HG03469 (cell line): ENCODE results near the gene SLC5A3.

Source experiments
- ATAC-seq: cut with Tn5 transposase; IDR thresholded peaks from one replicate; pipeline ENCODE4 v1.9.1; 2021; ENCODE audit warnings: mild to moderate bottlenecking, moderate library complexity, moderate number of reproducible peaks; ENCODE audit not compliant: unreplicated experiment

The SLC5A3 gene

DNA sequence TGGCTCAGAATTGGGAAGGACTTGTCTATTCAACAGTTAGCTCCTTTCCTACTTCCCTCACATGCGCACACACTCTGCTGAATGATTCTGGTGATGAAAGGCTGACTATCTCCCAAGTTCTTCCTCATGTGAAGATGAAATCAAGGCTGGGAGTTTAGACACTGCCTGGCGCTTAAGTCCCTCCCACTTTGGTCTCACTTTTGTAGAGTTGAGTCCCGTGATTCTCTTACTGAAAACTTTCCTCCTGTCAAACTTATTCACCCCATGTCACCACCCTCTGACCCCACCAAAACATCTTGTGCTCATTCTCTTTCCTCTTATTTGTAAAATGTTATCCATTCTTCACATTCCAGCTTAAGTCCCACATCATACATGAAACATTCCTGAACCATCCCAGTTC lies 8.4 kb upstream of the SLC5A3 start:
- ATAC-seq: no peak

DNA sequence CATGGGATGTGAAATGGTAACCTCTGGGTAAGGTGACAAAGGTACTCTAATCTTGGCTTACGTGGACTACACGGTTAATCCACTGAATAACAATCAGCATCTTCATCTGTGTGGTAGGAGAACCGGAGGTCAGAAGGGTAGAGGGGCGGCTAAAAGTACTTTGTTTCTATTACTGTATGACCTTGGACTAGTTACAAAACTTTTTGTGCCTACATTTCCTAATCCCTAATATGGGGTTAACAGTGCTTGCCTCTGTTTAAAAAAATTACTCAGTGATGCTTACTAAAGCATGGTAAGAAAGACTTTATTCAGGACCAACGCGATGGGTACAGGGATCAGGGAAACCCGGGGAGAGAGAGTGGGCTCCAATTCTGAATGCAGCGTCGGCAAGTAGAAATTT lies 1.7 kb upstream of the SLC5A3 start:
- no peak for ATAC-seq

DNA sequence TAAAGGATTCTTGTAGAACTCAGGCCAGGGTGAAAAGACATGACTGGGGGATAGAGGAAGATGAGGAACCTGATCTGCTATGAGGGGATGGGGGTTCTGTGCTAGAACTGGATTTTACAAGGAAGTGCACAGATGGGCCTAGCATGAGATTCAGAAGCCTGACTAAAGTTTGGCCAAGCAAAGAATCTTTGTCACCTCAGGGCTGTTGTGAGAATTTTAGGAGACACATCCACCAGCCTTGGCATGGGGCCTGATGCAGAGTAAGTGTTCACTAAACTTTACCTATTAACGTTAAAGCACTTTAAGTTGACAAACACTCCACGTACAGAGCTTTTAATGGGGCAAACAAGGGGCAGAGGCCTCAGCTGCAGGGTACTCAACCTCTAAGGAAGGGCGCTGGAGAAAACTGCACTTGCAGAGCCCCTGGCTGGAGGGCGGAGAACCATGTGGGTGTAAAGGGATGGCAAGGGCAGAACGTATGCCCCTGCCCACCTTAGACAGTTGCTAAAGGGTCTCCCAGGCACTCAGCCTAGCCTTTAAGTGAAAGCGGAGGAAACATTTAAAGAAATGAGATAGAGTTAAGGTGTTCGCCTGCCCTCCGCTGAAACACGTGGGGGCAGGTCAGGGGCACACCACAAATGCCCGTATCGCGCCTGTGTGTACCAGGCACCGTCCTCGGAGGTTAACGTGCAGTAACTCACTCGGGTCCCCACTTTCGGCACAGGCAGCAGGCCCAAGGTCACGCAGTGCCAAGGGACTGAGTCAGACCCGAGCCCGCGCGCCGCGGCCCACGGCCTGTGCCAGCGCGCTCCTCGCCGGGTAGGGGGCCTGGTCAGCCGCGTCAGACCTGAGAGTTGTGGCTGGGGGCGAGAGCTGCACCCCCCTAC lies 990 bp upstream of the SLC5A3 start:
- ATAC-seq: no peak

DNA sequence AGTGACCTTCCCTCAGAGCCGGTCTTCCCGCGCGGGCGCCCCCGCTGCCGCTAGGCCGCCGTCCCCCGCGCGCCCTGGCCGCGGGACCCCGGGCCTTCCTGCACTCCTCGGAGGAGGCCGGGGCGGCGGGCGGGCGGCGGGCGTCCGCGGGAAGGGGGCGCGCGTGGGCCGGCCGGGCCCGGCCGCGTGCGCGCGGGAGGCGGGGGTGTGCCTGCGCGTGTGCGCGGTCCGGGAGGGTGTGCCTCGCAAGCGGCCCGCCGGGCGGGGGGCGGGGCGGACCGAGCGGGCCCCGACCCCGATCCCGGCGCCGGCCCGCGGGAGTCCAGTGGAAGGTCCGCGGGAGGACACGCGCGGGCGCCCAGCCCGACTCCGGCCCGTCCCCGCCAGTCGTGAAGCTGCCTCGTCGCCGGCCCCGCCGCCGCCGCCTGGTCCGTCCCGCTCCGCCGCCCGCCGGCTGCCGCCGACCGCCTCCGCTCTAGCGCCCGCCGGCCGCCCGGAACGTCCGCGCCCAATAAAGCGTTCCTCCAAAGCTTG lies 438 bp downstream of the SLC5A3 start:
- peak; percentile 17 for ATAC-seq

DNA sequence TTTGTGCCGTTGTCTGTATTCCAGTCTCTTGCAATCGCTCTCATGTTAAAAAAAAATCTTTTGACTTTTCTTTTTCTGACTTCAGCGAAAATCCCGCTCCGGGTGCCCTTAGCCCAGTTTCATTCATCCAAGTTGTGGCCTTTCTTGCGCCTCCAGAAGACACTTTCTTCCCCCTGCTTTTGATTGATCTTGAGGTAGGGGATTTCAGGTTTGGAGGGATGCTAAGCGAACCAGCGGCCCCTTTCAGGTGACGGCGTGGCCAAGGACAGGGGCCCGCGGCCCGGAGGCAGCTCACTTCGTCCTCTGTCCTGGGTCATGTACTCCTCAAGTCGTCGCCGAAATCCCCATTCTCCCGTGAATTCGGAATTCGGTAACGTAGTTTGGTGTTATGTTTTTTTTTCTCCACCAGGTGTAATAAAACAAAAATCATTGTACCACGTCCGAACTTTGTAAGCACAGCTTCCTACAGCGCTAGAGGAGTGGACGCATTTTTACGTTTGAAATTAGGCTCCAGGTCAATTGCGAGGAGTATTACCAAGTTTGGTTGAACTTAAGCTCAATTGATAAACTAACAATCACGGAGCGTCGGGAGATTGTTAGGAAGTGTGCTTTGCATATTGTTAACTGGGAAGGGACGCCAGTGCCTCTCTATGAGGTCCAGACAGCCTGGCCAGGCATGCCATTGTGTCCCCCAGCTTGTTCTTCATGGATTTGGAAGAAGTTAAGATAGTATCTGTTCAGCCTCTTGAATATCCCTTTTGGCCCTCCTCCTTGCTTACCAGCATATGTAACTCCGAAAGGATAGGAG lies 1.1 kb downstream of the SLC5A3 start:
- ATAC-seq: no peak

DNA sequence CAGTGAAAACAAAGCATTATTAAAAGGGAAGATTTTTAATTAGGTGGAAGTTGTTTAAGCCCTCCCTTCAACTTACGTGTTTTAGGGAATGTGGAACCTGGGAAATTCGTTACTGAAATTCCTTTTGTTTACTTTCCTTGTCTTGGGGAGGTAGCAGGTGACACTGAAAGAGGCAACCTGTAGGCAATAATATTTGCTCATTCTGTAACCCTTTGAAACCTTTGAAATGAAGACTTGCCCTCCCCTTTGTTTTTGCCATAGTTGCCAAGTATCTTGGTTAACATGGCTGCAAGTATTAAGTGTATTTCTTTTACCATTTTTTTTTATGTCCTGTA lies 1.7 kb downstream of the SLC5A3 start:
- ATAC-seq: no peak

DNA sequence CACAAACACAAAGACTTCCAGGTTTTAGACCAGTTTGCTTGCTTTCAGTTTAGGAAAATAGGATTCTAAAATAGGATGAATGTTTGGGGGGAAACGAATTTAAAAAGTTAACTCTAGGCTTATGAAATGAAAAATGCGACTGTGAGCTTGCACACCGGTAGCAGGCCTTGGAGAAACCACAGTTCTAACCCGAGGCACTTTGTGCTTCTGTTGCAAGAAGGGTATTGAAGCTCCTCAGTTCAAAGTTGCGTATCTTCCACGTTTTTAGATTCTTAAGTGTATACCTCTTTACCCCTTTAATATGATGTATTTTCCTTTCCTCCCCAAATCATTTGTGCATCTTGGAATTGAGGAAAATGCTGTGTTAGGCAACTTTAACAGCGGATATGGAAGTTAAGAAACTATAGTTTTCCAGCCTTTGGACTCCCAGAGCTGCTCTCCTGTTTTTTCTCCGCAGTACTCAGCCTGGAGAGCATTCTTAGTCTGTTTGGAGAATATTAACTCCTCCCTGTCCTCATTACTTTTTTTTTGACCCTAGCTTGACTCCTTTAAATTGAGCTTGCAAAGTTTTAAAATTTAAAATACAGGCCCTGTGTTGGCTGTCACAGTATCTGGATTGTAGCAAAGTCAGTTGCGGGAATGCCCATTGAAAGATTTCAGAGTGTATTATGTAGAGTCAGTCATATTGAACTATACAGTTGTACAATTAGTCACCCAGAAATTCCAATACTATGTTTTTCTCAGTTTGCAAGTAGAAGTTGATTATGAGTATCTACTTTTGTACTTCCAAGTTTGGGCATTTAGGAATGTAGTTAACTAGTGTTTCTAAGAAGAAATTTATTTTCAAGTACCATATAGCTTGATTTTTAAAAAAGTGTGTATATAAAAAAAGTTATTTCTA lies 2.6 kb downstream of the SLC5A3 start:
- ATAC-seq: no peak

DNA sequence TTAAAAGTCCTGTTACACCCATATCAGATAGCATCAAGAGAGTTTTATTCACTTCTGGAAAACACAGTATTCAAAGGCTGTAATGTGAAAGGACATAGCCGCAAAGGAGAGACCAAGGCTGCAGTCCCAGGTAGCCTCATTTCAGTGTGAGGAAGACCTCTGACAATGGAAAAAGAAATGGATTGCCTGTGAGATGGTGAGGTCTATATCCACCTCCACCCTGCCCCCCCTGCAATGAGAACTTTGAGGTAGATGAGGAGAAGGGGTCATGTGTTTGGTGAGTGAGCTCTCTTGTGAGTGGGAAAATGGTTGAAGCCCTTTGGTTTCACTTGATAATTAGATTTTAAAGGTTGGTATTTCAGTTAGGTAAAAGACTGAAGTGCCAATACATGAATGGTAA lies 3.5 kb downstream of the SLC5A3 start:
- no peak for ATAC-seq

DNA sequence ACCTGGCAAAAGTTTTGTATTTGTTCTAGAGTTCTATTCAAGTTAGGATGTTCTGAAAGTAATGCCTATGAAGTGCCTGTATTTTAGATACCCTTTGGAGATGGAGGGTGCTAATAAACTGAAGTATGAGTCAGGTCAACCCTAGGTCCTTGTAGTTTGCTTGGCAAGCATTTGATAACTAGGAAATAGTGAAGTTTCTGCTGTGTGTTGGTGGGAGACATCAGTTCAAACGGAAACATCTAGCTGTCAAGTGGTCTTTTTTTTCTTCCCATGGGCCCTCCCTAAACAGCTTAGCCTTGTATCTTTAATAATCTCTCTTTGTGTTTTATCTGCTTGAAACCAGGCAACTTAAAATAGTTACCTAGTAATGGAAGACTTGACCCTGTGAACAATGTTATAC lies 4.5 kb downstream of the SLC5A3 start:
- no peak for ATAC-seq

DNA sequence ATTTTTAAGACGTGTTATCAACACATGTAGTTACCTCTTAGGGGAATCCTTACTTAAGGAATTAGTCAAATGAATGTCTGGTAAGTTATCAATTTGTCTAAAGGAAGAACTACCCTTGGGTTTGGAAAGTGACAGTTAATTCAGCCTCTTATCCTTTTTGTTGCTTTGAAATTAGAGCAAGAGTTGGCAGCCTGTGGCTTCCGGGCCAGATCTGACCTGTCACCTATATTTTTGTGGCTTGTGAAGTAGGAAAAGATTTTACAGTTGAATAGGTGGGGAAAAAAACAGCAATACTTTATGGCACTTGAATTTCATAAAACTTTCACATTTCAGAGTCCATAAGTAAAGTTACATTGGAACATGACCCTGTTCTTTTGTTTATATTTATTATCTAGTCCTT lies 5.5 kb downstream of the SLC5A3 start:
- no peak for ATAC-seq

DNA sequence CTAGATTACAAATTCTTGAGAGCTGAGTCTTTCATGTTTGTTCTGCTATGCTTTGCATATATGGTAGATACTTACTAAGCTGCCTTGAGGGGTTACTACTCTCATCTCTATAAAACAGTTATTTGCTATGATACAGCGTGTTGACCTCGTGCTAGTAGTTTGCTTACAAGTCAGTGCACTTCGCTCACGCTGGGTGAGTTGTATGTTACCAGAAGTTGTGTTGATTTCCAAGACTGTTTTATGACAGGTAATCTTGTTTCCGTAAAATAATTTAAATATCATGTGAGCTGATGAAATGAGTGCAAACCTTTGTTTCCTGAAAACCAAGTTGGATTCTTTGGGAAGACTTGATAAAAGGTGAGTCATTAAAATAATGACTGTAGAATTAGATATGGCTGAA lies 7.3 kb downstream of the SLC5A3 start:
- ATAC-seq: no peak

DNA sequence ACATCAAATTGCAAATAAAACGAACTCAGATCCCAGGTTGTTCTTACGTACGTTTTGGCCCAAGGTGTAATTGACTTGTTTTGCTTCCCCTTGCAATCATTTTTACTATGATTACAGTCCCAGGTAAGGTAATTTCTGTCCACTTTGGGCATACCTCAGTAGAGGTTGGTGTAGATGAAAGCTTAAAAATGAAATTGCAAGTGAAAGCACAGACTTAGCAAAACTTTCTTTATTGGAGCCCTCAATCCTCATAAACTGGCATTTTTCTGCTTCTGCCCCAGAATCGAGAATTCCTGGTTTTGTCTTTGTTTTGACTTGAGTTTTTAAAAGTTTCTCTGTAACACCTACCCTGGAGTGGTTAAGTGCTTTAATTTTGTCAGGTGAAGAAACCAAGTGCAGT lies 9.4 kb downstream of the SLC5A3 start:
- no peak for ATAC-seq

DNA sequence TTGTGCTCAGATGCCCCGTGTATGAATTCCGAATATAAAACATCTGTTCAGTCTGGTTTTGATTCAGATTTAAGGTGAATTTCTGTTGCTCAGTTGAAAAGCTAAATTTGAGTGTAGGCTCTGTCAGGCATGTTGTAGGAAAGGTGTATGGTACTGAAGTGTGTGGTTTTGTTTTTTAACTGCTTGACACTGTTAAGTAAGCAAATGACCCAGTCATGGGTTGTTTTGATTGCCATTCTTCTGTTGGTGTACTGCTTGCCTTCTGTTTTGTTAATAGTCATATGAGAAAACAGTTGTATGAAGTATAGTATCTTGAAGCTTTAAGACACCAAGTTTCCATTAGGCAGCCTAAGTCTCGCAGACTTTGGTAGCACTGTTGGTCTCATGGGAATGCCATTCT lies 10.0 kb downstream of the SLC5A3 start:
- no peak for ATAC-seq

DNA sequence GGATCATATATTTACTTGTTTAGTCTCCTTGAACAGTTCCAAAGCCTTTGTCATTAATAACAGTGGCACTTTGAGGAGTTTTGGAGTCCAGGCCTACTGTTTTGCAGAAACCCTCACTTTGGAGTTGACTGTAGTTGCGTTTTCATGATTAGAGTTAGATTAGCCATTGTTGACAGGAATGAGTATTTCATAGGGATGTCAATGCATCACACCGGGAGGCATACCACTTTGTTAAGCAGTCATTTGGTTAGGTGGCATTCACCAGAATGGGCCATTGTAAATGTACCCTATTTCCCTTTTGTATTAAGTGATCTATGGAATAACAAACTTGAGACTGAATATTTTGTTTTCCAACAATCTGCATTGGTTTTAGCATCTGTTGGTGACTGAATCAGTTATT lies 11.8 kb downstream of the SLC5A3 start:
- ATAC-seq: no peak

DNA sequence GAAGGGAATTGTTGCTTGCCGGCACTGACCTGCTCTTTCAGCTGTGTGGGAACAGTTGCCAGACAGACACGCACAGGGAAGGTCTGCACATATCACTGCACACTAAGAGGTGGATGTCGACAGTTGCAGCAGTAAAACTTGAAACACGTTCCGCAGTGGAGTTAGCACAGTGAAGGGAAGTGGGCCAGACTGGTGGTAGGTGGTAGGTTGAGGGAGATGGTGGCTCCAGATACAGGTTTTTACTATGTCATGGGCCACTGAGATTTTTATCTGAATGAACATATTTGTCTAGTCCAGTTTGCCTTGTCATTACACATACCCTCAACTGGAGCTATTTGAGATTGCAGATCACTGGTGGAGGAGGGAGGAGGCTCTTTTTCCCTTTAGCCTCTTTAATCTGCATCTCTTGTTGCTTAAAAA lies 13.5 kb downstream of the SLC5A3 start:
- ATAC-seq: no peak

DNA sequence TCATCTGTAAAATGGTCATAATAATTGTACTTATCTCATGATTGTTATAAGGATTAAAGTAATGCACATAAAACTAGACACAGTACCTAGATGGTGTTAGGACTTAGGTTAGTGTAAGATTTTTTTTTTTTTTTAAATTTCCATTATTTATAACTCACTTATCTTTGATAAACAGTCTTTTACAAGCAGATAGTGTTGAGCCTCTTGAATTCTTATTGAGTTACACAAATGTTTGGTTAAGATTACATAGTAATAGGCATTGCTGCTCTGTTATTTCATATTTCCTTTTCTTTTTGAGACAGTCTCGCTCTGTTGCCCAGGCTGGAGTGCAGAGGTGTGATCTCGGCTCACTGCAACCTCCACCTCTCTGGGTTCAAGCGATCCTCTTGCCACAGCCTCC lies 15.4 kb downstream of the SLC5A3 start:
- no peak for ATAC-seq

DNA sequence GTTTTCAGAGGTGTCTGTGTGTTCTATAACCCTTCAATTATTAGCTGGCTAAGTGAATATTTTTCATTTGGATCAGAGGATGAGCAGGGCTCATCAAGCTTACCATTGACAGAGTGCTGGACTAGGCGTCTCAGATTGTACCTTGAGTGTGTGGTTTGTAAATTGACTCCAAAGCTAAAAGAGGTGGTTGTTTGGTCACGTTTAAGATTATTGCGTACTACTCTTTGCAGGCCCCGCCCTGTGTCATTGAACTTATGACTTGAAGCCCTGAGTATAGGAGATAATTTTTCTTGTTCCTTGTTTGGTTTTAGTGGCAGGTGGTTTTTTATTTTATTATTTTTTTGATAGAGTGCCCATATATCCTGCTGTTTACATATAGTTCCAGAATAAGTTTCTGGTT lies 17.7 kb downstream of the SLC5A3 start:
- ATAC-seq: no peak

DNA sequence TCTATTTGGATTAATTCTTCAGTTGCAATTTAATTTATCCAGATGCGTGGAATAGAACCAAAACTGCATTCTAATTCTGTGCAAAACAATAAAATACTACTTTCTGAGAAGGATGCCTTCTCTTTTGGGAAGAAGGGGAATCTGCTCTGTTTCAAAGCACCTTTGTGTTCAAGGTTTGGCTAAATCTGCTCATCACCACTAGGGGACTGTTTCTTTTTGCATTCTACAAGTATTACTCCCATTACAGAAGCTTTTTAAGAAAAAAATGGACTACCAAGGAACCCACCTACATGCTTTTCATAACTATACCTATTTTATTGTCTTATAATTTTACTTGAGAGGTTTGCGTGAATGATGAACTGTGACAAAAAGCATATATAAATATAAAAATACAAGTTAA lies 18.2 kb downstream of the SLC5A3 start:
- no peak for ATAC-seq

DNA sequence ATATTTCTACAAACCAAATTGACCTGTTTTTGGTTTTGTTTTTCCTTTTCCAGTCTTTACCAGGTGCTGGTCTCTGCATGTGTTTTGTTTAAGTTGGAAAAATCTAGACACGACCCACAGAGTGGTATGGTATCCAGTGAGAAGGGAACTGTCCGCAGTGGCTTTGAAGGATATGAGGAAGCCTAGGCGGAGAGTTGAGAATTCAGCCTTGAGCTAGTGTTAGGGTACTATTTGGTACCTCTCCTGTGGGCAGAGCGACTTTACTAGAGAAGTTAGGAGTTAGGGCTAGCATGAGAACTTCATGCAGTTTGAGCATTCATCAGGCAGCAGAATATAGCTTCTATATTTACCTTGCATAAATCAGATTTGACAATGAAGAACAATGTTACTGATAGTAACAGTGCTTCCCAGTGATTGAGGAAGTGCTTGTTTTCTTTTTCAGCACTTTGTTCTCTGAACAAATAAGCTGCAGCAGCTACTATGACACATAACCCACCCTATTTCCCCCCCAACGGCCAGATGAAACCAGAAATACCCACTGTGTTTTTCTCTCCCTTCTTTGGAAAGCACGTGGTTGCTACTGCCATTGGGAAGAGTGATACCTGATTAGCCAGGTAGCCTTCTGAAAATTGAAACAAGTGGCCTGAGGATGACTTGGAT lies 19.0 kb downstream of the SLC5A3 start:
- ATAC-seq: no peak

DNA sequence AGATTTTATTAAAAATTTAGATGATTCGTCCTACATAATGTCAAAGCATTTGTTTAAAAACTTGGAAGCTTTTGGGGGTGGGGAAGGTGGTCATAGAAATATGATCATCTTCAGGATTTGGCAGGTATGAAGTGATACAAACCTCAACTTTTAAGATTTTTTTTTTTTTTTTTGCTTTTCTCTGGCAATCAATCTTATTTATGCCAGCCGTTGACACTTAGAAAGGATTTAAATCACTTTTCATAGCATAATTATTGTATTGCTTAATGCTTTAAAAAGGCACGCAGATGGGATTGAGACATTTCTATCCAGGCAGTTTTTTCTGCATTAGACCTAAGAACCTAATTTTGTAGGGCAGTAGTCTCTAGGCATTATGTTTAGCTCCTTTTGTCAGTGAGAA lies 19.7 kb downstream of the SLC5A3 start:
- no peak for ATAC-seq

DNA sequence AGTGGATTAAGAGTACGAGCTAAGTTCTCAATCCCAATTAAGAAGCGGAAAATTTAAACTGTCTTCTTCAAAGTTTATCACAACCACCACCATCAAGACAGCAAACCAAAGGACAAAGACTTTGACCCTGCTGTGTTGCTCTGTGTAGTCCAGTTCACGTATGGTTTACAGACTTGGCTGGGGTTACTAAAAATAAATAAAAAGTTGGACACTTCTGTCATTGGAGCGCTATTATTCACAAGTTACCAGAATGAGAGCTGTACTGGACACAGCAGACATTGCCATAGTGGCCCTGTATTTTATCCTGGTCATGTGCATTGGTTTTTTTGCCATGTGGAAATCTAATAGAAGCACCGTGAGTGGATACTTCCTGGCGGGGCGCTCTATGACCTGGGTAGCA lies 21.6 kb downstream of the SLC5A3 start:
- ATAC-seq: no peak
